Endothelial cell of umbilical vein (primary cell): ENCODE data around the gene TBC1D5. TPM values are rescaled to one million over a fixed set of nuclear protein-coding genes. Genes with fewer than 3 reads are reported as not detected.

Experiments
- BruUV-seq: library from RNA; stranded (reverse); fragments of 400-500 nt; replicated peaks from 2 replicates; lab custom pipeline; 2021; lab: Mats Ljungman, UMichigan
- CTCF ChIA-PET: fragments of 300-600, 350-600 bp; sonication (Branson Sonifier 250); formaldehyde crosslinking; loops from one replicate; lab custom pipeline; 2021; ENCODE audit warnings: antibody characterized with exemption, inconsistent platforms; lab: Charles Lee
- POLR2A ChIA-PET: fragments of 300-600, 350-600 bp; sonication (Branson Sonifier 250); formaldehyde crosslinking; loops from one replicate; lab custom pipeline; 2021; ENCODE audit warnings: antibody characterized with exemption, inconsistent platforms; lab: Charles Lee
- DNase-seq: peaks from one replicate; pipeline ENCODE4 v3.0.0-alpha.2; 2011; ENCODE audit warnings: low read depth, low spot score
- FAIRE-seq: peaks from 2 replicates; lab custom pipeline; 2011; peaks lifted over from hg19 to GRCh38; lab: Jason Lieb, UNC
- H2AFZ ChIP-seq: 2 replicates; pipeline ENCODE4 v1.6.0; 2012; ENCODE audit warnings: low read depth, low read length, control low read depth, inconsistent platforms
- H3K27ac ChIP-seq: 2 replicates; pipeline ENCODE4 v1.5.1; 2011; ENCODE audit warnings: low read depth, mild to moderate bottlenecking, control low read depth, low read length, moderate library complexity; ENCODE audit not compliant: insufficient read depth
- H3K27me3 ChIP-seq, 2 experiments: 2 replicates each; pipeline versions ENCODE4 v1.6.0 to v1.6.1; 2011; ENCODE audit warnings: low read length in 2 of 2, mixed read lengths in 1 of 2; ENCODE audit not compliant: control insufficient read depth in 2 of 2, insufficient read depth in 2 of 2
- H3K36me3 ChIP-seq, 2 experiments: 2 replicates in 1 of 2; 3 replicates in 1 of 2; pipeline ENCODE4 v1.5.1; 2011; ENCODE audit warnings: low read length in 2 of 2, mild to moderate bottlenecking in 1 of 2, moderate library complexity in 1 of 2; ENCODE audit not compliant: control insufficient read depth in 2 of 2, insufficient read depth in 2 of 2; ENCODE audit errors: extremely low read depth in 1 of 2
- H3K4me1 ChIP-seq: 3 replicates; pipeline ENCODE4 v1.5.1; 2011; ENCODE audit warnings: mild to moderate bottlenecking, low read length; ENCODE audit not compliant: control insufficient read depth, insufficient read depth; ENCODE audit errors: extremely low read depth
- H3K4me2 ChIP-seq: 2 replicates; pipeline ENCODE4 v1.6.1; 2011; ENCODE audit warnings: low read length, control low read depth, mixed read lengths; ENCODE audit not compliant: insufficient read depth
- H3K4me3 ChIP-seq, 3 experiments: fragments of 200-600 bp in 1 of 3; sonication (generic), shearing (Covaris generic) in 1 of 3; replicated peaks in 1 of 3; 2 replicates each; pipeline ENCODE4 v1.5.1; 2011 to 2016; ENCODE audit warnings: control low read depth in 3 of 3, low read length in 3 of 3, mild to moderate bottlenecking in 2 of 3, inconsistent platforms in 1 of 3, low read depth in 1 of 3, moderate library complexity in 1 of 3; ENCODE audit not compliant: insufficient read depth in 1 of 3
- H3K79me2 ChIP-seq: 2 replicates; pipeline ENCODE4 v1.6.0; 2012; ENCODE audit warnings: low read length, inconsistent platforms; ENCODE audit not compliant: control insufficient read depth, insufficient read depth
- H3K9ac ChIP-seq: replicated peaks from 2 replicates; pipeline ENCODE3; 2011; ENCODE audit warnings: low read length, control low read depth; ENCODE audit not compliant: insufficient read depth; ENCODE audit errors: extremely low read depth
- H3K9me1 ChIP-seq: replicated peaks from 3 replicates; pipeline ENCODE4 v1.6.0; 2011; ENCODE audit warnings: mild to moderate bottlenecking, low read length; ENCODE audit not compliant: control insufficient read depth, insufficient read depth; ENCODE audit errors: extremely low read depth
- H3K9me3 ChIP-seq: replicated peaks from 2 replicates; pipeline ENCODE4 v1.5.1; 2012; ENCODE audit warnings: low read length, inconsistent platforms; ENCODE audit not compliant: control insufficient read depth, insufficient read depth
- H4K20me1 ChIP-seq: replicated peaks from 2 replicates; pipeline ENCODE3; 2011; ENCODE audit warnings: mild to moderate bottlenecking, low read length; ENCODE audit not compliant: control insufficient read depth, insufficient read depth; ENCODE audit errors: extremely low read depth
- EZH2 ChIP-seq: IDR thresholded peaks from 2 replicates; pipeline ENCODE4 v1.6.1; 2012; ENCODE audit warnings: borderline replicate concordance, low read depth, mild to moderate bottlenecking, moderate library complexity, low read length, inconsistent platforms; ENCODE audit not compliant: severe bottlenecking
- FOS ChIP-seq: IDR thresholded peaks from 2 replicates; pipeline ENCODE4 v1.6.1; 2011; ENCODE audit warnings: mild to moderate bottlenecking, low read length, moderate library complexity, borderline replicate concordance; ENCODE audit not compliant: insufficient read depth
- GATA2 ChIP-seq: IDR thresholded peaks from 2 replicates; pipeline ENCODE4 v1.7.0; 2011; ENCODE audit warnings: low read depth, mild to moderate bottlenecking, moderate library complexity, mixed read lengths, low read length; ENCODE audit not compliant: insufficient read length, insufficient read depth
- JUN ChIP-seq: IDR thresholded peaks from 2 replicates; pipeline ENCODE4 v1.6.1; 2011; ENCODE audit warnings: borderline replicate concordance, low read depth; ENCODE audit not compliant: insufficient read length, insufficient read depth
- MYC ChIP-seq: IDR thresholded peaks from one replicate; pipeline ENCODE4 v1.6.1; 2011; ENCODE audit warnings: mild to moderate bottlenecking, low read depth, low read length
- POLR2A ChIP-seq: IDR thresholded peaks from 2 replicates; pipeline ENCODE4 v1.6.1; 2012; ENCODE audit warnings: low read depth, mild to moderate bottlenecking, control low read depth, low read length
- POLR2AphosphoS5 ChIP-seq: IDR thresholded peaks from 2 replicates; pipeline ENCODE4 v1.6.1; 2012; ENCODE audit warnings: low read depth, mild to moderate bottlenecking, control low read depth, low read length, moderate library complexity; ENCODE audit not compliant: insufficient read depth
- dilution Hi-C: fragments of 300-500 bp; cut with MboI; formaldehyde crosslinking; loops from one replicate; pipeline ENCODE4 v1.15.0; 2019; ENCODE audit warnings: low sequenced_read_pairs; ENCODE audit not compliant: extremely low pct_ligation_motif_present
- intact Hi-C: fragments of 100-400 bp; cut with micrococcal nuclease; formaldehyde crosslinking; loops from one replicate; pipeline ENCODE4 v1.10.0; 2022
- polyA plus RNA-seq, 4 experiments: library from polyadenylated mRNA; depleted of rRNA in 3 of 4; stranded (reverse) in 3 of 4; unstranded in 1 of 4; fragments of >200 nt; gene quantifications; 2 replicates each; pipeline versions ENCODE4 v1.2.1 to v1.2.3, GENCODE V29; 2011 to 2012; ENCODE audit warnings: missing spikeins in 1 of 4
- total RNA-seq: library from RNA; stranded (reverse); gene quantifications from 2 replicates; pipeline ENCODE4 v1.2.3, GENCODE V29; 2021
- TF ChIP-seq, protein P1 (sequence below): IDR thresholded peaks from 2 replicates; pipeline ENCODE4 v1.6.1; 2011; ENCODE audit not compliant: insufficient read depth, insufficient read length
- TF ChIP-seq, protein P2 (sequence below), 2 donors: IDR thresholded peaks; 1 replicate in 1 of 2; 2 replicates in 1 of 2; pipeline ENCODE4 v1.5.1; 2011; ENCODE audit warnings: low read length in 2 of 2, mild to moderate bottlenecking in 2 of 2, moderate library complexity in 2 of 2, control low read depth in 1 of 2, inconsistent platforms in 1 of 2, low read depth in 1 of 2; ENCODE audit not compliant: insufficient read depth in 1 of 2; ENCODE audit errors: extremely low read depth in 1 of 2

TBC1D5 gene
- total and polyA plus RNA-seq, 2 donors (not counting 3 experiments of a cell fraction or from before 2014, with no cell fraction given) = 17.5 to 44.7 TPM

DNA sequence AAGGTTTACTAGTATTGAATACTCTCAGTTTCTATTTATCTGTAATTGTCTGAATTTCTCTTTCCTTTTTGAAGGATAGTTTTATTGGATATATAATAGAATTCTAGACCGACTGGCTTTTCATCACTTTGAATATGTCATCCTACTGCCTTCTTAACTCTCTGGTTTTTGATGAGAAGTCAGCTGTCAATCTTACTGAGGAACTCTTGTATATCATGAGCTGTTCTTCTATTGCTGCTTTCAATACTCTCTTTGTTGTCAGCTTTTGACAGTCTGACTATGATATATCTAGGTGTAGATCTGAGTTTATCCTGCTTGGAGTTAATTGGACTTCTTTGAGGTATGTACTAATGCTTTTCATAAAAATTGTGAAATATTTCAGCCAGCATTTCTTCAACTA lies 523.8 kb downstream of the TBC1D5 start:
- ChIA-PET POLR2A (no interaction called here), CTCF (interaction anchor here (0.6 to 0.7 kb wide), 2 partner anchors 390 to 585 kb away, joined by 3 read pairs; no protein-coding TSS in a partner anchor)
- no peaks in the 10 kb centered on the region for H3K4me1 ChIP-seq
- no peak for FAIRE-seq
- H3K4me2 ChIP-seq = no peak overlapping the region
- intact Hi-C loops (no loop called here), dilution Hi-C loops (no loop called here)
- TF ChIP-seq GATA2 (no peak), FOS (no peak), JUN (no peak)
- TF ChIP-seq, protein P1, sequence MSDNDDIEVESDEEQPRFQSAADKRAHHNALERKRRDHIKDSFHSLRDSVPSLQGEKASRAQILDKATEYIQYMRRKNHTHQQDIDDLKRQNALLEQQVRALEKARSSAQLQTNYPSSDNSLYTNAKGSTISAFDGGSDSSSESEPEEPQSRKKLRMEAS = no peak
- H3K27ac ChIP-seq = no peak overlapping the region
- H3K4me3 ChIP-seq = no peak overlapping the region
- H3K9ac ChIP-seq = no peak overlapping the region
- no TSS peak for BruUV-seq
- H3K36me3 ChIP-seq = no peaks in the 10 kb centered on the region
- no peak for DNase-seq
- H3K9me1 ChIP-seq = no peaks in the 10 kb centered on the region
- no peak overlapping the region for H2AFZ ChIP-seq
- H4K20me1 ChIP-seq = no peaks in the 10 kb centered on the region
- no peaks in the 10 kb centered on the region for H3K9me3 ChIP-seq
- H3K79me2 ChIP-seq = no peaks in the 10 kb centered on the region
- no peaks in the 10 kb centered on the region for H3K27me3 ChIP-seq

DNA sequence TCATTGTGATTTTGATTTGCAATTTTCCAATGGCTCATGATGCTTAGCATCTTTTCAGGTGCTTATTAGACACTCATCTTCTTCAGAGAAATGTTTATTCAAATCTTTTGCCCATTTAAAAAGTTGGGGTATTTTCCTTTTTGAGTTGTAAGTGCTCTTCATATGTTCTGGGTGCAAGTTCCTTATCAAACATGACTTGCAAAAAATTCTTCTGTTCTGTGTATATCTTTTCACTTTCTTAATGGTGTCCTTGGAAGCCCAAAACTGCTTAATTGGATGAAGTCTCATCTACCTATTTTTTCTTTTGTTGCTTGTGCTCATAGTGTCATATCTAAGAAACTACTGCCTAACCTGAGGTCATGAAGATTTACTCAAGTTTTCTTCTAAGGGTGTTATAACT lies 524.8 kb downstream of the TBC1D5 start:
- FAIRE-seq = no peak
- Histone ChIP-seq H3K4me1 (no peaks in the 10 kb centered on the region), H3K9me1 (no peaks in the 10 kb centered on the region), H3K4me2 (no peak overlapping the region), H3K36me3 (no peaks in the 10 kb centered on the region), H4K20me1 (no peaks in the 10 kb centered on the region), H3K27me3 (no peaks in the 10 kb centered on the region), H2AFZ (no peak overlapping the region), H3K4me3 (no peak overlapping the region), H3K9me3 (no peaks in the 10 kb centered on the region), H3K79me2 (no peaks in the 10 kb centered on the region), H3K27ac (no peak overlapping the region), H3K9ac (no peak overlapping the region)
- CTCF ChIA-PET = no interaction called here
- POLR2A ChIA-PET = no interaction called here
- DNase-seq = no peak
- intact Hi-C loops (no loop called here), dilution Hi-C loops (no loop called here)
- no peak for TF ChIP-seq EZH2
- no peak for TF ChIP-seq POLR2AphosphoS5
- no peak for TF ChIP-seq FOS
- TF ChIP-seq, protein P2, sequence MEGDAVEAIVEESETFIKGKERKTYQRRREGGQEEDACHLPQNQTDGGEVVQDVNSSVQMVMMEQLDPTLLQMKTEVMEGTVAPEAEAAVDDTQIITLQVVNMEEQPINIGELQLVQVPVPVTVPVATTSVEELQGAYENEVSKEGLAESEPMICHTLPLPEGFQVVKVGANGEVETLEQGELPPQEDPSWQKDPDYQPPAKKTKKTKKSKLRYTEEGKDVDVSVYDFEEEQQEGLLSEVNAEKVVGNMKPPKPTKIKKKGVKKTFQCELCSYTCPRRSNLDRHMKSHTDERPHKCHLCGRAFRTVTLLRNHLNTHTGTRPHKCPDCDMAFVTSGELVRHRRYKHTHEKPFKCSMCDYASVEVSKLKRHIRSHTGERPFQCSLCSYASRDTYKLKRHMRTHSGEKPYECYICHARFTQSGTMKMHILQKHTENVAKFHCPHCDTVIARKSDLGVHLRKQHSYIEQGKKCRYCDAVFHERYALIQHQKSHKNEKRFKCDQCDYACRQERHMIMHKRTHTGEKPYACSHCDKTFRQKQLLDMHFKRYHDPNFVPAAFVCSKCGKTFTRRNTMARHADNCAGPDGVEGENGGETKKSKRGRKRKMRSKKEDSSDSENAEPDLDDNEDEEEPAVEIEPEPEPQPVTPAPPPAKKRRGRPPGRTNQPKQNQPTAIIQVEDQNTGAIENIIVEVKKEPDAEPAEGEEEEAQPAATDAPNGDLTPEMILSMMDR (IDR thresholded peaks at IDR 0.05; ENCODE audit: extremely low read depth in 1 of 2, insufficient read depth in 1 of 2, low read depth in 1 of 2, low read length in 2 of 2) = no peak
- TF ChIP-seq, protein P1 = no peak
- TF ChIP-seq POLR2A = no peak
- TF ChIP-seq MYC = no peak
- TF ChIP-seq GATA2 = no peak
- no peak for TF ChIP-seq JUN
- no TSS peak for BruUV-seq
